ENCODE results near the gene KCTD6.

Gene KCTD6

DNA sequence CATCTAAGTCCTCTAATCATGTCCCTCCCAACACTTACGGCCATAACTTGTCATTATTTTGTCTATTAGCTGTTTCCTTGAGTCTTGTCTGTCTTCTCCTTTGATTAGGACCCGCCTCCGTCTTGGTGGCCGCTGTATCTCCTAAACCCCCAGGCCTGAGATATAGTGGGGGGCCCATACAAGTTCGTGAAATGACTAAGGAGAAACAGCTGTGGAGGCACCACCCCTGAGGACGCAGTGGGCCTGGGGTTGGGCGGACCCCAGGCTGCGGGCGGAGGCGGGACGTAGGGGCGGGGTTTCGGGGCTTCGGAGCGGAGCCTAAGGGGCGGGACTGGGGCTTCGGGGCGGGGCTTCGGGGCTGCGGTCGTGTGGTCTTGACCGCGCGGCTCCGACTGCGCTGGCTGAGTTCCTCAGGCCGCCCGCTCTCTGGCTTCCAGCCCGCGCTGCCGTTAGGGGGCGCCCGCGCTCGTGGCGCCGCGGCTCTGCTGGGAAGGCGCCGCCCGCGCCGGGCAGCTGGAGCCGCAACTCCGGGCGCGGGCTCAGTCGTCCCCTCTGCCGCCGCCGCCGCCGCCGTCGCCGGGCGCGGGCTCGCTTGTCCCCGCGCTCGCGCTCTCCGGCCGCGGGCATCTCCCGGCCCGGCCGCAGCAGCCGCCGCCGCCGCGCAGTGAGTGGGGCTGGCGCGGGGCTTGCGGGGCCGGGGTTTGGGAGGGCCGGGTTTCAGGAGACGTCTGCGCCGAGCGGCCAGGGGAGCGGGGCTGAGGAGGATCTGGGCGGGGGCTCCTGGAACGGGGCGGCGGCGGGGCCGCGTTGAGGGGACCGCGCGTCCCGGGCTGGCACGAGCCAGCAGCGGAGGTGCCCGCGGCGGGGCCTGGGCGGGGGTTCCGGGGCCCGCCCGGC lies at the start of gene KCTD6:
KCTD6 (plus strand) TSS at position 591 of the 897 bp plus-strand sequence. CDS start 6,660 bp downstream, outside the sequence.
- DNase-seq, result peak; percentile 73

GRCh38 chr3:58452176-58452575 lies 39.7 kb upstream of the KCTD6 start:
- peak; percentile 22 for DNase-seq

DNA sequence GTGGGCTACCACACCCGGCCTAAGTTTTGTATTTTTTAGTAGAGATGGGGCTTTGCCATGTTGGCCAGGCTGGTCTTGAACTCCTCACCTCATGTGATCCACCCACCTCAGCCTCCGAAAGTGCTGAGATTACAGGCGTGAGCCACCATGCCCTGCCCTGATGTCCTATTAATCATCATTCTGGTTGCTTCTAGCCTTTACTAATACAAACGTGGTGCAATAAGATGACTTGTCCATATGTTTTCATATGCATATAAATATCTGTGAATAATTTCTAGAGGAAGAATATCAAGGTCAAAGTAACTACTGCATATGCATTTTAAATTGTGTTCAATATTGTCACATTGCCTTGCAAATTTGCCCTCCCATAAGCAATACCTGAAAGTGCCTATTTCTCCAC lies 32.7 kb upstream of the KCTD6 start:
- DNase-seq, result no peak

- DNase-seq, result no peak
These were observed 29.1 kb upstream of the KCTD6 start for GRCh38 chr3:58462829-58463180.

DNA sequence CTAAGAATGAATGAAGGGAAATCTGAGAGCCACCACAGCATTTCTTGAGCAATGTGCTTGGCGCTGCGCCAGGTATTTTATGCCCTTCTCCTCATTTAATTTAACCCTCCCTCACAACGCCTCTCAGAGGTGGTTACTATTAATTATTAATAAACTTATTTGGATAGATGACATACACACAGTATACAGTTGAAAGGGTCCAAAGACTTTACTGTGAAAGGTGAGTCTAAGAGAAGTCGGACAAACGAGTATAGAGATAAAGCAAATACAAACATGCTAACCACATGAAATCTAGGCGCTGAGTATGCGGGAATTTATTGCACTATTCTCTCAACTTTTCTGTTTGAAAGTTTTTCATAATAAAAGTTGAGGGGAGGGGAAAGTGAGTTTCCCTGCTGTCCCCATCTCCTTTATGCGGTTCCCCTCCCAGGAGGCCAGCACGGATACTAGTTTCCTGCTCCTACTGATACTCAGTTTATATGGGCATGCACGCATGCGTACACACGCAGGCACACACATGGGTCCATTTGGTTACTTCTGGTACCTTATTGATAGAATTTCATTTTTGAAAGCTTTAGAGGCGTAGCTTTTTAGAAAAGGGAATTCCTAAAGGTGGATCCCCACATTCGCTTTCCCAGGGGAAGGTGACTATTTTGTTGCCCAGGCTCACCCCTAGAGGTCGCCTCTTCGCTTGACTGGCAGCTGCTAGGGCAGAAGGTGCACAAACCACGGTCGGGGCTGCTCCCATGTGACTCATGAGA lies 28.5 kb upstream of the KCTD6 start:
- DNase-seq, result peak; percentile 51

DNA sequence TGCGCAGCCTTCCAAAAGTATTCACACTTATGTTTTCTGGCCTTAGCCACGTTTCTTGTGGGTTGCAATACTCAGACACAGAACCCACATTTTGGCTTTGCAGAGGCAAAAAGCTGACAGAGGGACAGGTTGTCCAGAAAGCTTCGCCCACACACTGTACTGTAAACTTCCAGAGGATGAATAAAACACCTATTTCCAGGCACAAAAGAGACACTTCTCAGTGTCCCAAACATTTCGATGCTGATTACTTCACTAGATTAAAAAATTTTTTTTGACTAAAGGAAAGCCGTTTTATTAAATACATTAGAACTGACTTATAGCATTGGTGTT lies 28.0 kb upstream of the KCTD6 start:
- DNase-seq, result no peak

DNA sequence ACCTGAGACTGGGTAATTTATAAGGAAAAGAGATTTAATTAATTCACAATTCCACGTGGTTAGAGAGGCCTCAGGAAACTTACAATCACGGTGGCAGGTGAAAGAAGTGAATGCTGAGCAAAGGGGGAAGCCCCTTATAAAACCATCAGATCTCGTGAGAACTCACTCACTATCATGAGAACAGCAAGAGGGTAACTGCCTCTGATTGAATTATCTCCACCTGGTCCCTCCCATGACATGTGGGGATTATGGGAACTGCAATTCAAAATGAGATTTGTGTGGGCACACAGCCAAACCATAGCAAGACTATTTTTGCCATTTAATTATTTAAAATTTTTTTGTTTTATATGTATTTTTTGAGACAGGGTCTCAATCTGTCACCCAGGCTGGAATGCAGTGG lies 27.0 kb upstream of the KCTD6 start:
- no peak for DNase-seq

DNA sequence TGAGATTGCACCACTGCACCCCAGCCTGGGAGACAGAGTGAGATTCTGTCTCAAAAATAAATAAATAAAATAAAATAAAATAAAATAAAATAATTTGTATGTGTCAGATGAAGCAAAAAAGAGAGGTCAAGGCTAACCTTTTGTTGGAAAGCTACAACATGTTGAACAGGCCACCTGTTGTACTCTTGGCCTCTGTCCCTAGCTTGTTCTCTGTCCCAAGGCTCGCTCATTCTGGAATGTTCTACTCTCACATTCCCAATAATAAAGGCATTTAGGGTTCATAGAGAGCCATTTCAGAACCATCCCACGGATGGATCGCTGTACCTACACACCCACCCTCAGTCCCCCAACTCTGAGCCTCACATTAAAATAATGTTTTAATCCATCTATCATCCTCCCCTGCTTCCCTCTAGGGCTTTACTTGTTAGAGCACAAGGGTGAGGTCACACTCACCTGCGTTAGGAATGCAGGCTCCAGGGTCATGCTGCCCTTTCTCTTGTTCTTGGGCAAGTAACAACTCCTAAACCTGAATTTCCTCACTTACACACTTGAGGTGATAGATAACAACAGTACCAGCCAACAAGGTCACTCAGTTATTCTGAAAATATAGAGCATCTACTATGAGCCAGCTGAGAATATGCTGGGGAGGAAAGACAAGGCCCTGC lies 24.9 kb upstream of the KCTD6 start:
- DNase-seq, result no peak

GRCh38 chr3:58469096-58469495 lies 22.8 kb upstream of the KCTD6 start:
- no peak for DNase-seq

DNA sequence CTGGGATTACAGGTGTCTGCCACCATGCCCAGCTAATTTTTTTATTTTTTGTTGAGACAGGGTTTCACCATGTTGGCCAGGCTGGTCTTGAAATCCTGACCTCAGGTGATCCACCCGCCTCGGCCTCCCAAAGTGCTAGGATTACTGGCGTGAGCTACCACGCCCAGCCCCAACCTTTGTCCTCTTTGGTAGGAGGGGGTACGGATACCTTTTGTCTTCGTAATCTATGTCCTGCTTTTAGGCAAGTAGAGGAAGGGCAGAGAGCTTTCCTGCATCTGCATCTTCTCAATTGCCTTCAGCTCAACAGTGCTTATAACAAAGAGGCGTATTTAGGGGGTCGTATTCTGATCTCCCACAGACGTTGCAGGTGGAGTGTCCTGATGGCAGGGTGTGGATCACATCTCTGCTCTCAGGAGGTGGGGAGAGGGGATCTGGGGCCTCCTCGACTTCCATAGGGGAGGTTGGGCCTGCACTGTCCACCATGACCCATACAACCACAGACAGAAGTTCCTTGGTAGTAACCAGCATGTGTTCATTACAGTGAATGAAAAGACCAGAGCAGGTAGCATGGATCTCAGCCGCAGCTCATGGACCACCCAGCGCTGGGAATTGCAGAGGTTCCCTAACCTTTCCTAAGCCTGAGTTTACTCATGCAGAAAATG lies 21.4 kb upstream of the KCTD6 start:
- DNase-seq, result no peak

DNA sequence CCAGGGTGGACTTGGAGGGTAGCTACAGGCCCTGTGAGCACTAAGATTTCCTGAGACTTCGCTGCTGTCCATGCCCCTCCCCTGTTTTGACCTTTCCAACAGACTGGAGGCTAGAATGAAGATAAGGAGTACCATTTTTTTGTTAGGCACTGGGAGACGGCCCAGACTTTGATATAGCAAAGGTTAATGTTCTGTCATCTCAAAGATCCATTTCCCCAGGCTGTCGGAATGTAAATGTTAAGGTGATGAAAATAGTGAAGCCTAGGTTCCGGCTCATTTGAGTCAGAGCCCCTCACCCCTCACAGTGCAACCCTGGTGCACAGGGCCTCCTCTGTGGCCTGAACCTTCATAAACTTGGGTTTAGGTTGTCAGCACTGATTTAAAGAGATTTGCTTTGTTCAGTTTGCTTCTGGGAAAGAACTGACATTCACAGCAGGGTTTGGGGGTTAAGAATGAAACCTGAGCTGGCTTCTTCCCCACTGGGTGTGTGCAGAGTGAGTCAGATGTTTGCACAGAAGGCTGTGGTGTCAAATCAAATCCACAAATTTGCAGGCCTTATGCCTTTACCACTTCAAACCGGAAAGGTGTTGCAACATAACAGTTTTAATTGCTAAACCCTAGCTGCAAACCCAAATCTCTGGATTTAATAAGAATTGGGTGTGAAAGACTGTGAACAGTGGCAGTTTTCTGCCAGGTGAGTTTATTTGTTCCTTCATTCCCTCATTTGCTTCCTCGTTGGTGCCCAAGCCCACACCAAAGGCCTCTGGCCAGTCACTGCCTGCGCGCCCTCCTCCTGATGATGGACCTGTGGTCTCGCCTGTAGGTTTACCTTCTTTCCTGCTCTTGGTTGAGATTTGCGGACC lies 20.6 kb upstream of the KCTD6 start:
- DNase-seq, result peak; percentile 80

DNA sequence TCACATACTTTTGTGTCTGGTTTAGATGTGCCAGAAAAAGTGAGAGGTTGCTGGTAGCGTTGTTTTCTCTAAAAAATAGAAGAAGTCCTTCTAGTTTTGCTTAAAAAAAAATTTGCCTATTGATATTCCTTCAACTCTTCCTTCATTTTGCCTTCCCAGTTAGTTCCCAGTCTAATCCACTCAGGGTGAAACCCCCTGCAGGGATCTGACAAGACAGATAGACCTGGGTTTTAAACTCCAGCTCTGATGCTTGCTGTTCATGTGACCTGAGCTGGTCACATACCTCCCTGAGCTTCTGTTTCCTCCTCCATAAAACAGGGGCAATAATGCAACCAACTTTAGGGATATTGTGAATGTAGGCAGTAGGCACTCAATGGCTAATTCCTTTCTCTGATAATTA lies 18.6 kb upstream of the KCTD6 start:
- no peak for DNase-seq

- peak; percentile 5 for DNase-seq
These were observed 17.5 kb upstream of the KCTD6 start for GRCh38 chr3:58474348-58474911.

- no peak for DNase-seq
These were observed 16.8 kb upstream of the KCTD6 start for GRCh38 chr3:58474967-58475578.

DNA sequence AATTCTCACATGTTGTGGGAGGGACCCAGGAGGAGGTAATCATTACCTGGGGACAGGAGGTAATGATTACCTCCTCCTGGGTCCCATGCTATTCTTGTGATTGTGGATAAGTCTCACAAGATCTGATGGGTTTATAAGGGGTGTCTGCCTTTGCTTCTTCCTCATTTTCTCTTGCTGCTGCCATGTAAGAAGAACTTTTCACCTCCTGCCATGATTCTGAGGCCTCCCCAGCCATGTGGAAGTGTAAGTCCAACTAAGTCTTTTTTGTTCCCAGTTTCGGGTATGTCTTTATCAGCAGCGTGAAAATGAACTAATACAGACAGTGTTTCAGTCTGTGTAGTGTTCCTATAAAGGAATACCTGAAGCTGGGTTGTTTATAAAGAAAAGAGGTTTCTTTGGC lies 13.1 kb upstream of the KCTD6 start:
- no peak for DNase-seq

DNA sequence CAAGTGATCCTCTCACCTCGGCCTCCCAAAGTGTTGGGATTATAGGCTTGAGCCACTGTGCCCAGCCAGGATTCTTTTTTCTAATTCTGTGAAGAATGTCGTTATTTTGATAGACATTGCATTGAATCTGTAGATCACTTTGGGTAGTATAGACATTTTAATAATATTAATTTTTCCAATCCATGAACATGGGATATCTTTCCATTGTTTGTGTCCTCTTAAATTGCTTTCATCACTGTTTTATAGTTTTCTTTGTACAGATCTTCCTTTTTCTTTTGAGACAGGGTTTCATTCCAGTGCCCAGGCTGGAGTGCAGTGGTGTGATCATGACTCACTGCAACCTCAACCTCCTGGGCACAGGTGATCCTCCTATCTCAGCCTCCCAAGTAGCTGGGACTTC lies 11.6 kb upstream of the KCTD6 start:
- no peak for DNase-seq

DNA sequence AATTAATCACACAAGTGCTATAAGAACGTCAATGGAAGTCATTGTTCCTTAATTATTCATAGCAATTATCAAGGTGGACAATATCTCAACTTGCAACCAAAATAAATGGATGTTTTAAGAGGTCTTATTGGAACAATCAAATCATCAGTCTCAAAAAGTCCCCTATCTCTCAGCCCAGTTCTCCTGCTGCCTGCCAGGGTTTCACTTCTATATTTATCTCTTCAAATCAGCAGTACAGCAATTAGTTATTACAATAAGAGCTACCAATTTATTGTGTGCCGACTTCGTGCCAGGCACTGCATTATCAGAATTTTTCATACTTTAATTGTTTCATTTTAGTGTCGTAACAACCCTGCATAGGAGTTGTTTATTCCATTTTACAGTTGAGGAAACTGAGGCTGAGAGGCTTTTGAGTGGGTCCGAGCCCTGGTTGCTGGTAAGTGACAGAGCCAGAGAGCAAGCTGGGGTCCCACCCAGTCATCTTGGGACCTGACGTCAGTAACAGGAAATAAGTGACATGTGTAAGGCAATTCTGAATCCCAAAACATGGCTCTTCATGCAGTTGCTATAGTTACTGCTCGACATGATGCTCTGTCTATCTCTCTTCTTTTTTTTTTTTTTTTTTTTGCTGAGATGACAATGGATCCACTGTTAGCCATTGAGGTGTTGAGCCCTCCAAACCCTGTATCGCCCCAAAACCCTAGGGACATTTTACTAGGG lies 8.8 kb upstream of the KCTD6 start:
- DNase-seq, result no peak

GRCh38 chr3:58484045-58484721 lies 7.7 kb upstream of the KCTD6 start:
- no peak for DNase-seq

- no peak for DNase-seq
These were observed 7.2 kb upstream of the KCTD6 start for GRCh38 chr3:58484722-58485069.

GRCh38 chr3:58485801-58486435 lies 6.0 kb upstream of the KCTD6 start:
- no peak for DNase-seq
